Measurements from ENCODE around the gene ALDH2.

DNA sequence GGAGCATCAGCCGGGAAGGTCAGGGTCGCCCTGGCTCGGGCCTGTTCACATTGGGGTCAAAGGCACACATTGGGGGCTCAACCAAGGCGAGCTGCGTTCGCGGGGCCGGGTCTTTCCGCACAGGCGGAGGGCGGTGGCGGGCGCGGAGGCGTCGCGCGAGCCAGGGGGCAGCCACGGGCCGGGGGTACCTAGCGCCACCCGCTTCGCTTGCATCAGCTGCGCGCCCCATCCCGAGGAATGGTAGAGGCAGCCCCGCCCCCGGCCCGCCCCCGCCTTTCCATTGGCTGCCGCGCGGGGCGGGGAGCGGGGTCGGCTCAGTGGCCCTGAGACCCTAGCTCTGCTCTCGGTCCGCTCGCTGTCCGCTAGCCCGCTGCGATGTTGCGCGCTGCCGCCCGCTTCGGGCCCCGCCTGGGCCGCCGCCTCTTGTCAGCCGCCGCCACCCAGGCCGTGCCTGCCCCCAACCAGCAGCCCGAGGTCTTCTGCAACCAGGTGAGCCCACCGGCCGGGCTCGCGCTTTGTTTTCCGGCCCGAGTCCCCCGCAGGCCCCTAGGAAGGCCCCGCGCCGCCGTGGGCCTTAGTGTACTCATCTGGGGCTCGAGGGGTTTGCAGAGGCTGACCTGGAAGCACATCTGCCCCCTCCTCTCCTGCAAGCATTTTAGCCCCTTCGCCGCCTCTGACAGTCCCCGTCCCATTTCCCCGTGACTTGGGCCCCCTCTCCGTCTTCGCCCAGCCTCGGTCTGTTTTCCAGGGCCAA, at the start of gene ALDH2:
- TF ChIP-seq, protein P1, sequence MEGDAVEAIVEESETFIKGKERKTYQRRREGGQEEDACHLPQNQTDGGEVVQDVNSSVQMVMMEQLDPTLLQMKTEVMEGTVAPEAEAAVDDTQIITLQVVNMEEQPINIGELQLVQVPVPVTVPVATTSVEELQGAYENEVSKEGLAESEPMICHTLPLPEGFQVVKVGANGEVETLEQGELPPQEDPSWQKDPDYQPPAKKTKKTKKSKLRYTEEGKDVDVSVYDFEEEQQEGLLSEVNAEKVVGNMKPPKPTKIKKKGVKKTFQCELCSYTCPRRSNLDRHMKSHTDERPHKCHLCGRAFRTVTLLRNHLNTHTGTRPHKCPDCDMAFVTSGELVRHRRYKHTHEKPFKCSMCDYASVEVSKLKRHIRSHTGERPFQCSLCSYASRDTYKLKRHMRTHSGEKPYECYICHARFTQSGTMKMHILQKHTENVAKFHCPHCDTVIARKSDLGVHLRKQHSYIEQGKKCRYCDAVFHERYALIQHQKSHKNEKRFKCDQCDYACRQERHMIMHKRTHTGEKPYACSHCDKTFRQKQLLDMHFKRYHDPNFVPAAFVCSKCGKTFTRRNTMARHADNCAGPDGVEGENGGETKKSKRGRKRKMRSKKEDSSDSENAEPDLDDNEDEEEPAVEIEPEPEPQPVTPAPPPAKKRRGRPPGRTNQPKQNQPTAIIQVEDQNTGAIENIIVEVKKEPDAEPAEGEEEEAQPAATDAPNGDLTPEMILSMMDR (IDR thresholded peaks at IDR 0.05), result no peak
- TF ChIP-seq, protein P2, sequence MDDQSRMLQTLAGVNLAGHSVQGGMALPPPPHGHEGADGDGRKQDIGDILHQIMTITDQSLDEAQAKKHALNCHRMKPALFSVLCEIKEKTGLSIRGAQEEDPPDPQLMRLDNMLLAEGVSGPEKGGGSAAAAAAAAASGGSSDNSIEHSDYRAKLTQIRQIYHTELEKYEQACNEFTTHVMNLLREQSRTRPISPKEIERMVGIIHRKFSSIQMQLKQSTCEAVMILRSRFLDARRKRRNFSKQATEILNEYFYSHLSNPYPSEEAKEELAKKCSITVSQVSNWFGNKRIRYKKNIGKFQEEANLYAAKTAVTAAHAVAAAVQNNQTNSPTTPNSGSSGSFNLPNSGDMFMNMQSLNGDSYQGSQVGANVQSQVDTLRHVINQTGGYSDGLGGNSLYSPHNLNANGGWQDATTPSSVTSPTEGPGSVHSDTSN (IDR thresholded peaks at IDR 0.05), result no peak
- TF ChIP-seq JUND (IDR thresholded peaks at IDR 0.05), result no peak
